ENCODE data around the gene DUSP2.

Gene DUSP2

DNA sequence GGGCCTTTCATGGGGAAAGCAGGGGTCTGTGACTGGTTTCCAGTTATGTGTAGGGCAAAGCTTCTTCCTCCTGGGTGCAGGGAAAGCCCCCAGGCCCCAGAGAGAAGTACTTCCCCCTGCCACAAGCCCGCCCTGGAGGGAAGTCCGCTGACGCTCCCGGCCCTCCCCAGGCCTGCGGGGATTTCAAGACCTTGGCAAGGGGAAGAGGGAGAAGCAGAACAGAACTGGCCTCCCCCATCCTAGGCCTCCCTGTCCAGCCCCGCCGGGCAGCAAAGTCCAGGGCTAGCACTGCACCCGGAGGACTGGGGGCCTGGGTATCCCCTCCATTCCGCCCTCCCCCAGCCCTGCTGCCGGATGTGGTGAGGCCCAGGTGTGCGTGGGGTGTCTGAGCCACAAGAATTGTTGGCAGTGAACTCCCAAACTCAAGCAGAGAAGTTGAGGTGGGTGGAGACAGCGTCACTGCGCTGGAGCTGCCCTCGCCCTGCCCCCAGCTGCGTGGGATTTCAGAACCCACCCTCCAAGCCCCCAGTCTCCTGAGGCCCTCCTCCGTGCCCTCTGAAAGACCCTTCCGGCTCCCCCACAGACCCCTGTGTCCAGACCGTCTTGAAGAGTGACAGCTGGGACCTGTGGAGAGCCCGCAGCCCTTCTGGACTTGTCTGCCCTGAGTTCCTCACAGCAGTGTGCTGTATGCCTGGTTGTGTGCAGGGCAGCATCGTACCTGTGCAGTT lies 1.1 kb upstream of the DUSP2 start:
- peaks cover 9% of the 10 kb centered on the region for H3F3A ChIP-seq (ENCODE audit: insufficient read depth, low read length)
- peaks cover 18% of the 10 kb centered on the region for H3K4me1 ChIP-seq (ENCODE audit: low read length)
- H3K36me3 ChIP-seq (replicated peaks; ENCODE audit: insufficient read depth, low read length) = no peaks in the 10 kb centered on the region
- peak overlapping the region; percentile 76; the same call in 1 of the 2 replicates for H3K27ac ChIP-seq (ENCODE audit: low read length)
- no peaks in the 10 kb centered on the region for H4K20me1 ChIP-seq (ENCODE audit: insufficient read depth, low read length)
- DNase-seq = peak; percentile 80
- no peaks in the 10 kb centered on the region for H3K9me3 ChIP-seq (replicated peaks; ENCODE audit: insufficient read depth, low read length)
- no peaks in the 10 kb centered on the region for H3K9me2 ChIP-seq (replicated peaks; ENCODE audit: insufficient read depth, low read length)
- peak overlapping the region; percentile 73 for H2AFZ ChIP-seq (ENCODE audit: low read length)
- no peaks in the 10 kb centered on the region for H3K27me3 ChIP-seq (replicated peaks; ENCODE audit: insufficient read depth, low read length)
- H3K4me2 ChIP-seq (ENCODE audit: low read depth, low read length) = peak overlapping the region; percentile 88
- TF ChIP-seq EZH2 (optimal IDR thresholded peaks at IDR 0.05; ENCODE audit: low read depth, low read length) = no peak
- TF ChIP-seq, protein P1, sequence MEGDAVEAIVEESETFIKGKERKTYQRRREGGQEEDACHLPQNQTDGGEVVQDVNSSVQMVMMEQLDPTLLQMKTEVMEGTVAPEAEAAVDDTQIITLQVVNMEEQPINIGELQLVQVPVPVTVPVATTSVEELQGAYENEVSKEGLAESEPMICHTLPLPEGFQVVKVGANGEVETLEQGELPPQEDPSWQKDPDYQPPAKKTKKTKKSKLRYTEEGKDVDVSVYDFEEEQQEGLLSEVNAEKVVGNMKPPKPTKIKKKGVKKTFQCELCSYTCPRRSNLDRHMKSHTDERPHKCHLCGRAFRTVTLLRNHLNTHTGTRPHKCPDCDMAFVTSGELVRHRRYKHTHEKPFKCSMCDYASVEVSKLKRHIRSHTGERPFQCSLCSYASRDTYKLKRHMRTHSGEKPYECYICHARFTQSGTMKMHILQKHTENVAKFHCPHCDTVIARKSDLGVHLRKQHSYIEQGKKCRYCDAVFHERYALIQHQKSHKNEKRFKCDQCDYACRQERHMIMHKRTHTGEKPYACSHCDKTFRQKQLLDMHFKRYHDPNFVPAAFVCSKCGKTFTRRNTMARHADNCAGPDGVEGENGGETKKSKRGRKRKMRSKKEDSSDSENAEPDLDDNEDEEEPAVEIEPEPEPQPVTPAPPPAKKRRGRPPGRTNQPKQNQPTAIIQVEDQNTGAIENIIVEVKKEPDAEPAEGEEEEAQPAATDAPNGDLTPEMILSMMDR (IDR thresholded peaks at IDR 0.05; ENCODE audit: low read length) = no peak
- TF ChIP-seq EZH2phosphoT487 (IDR thresholded peaks at IDR 0.05; ENCODE audit: low read length) = no peak
- peak overlapping the region; percentile 53; the same call in 1 of the 2 replicates for H3K9ac ChIP-seq (ENCODE audit: low read length)
- peaks cover 13% of the 10 kb centered on the region for H3K79me2 ChIP-seq (ENCODE audit: low read length)
- H3K4me3 ChIP-seq (ENCODE audit: low read length) = peak overlapping the region; percentile 73

DNA sequence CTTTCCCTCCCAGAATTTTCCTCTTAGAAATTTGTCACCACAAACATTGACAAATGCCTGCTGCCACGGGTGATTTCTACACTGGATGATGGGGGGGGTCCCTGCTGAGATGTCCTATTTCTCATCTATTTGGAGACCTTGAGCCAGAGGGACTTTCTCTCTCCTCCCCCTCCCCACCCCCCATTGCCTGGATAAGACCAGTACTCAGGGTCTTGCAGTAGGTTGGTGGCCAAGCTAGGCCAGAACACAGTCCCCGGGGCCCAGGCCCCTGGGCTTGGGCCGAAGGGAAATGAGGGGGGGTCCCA lies 560 bp upstream of the DUSP2 start:
- TF ChIP-seq EZH2phosphoT487 (IDR thresholded peaks at IDR 0.05; ENCODE audit: low read length) (no peak), EZH2 (optimal IDR thresholded peaks at IDR 0.05; ENCODE audit: low read depth, low read length) (no peak)
- TF ChIP-seq, protein P1 (IDR thresholded peaks at IDR 0.05; ENCODE audit: low read length) = no peak
- H3K9ac ChIP-seq (ENCODE audit: low read length) = peak overlapping the region; percentile 53
- H3K36me3 ChIP-seq (replicated peaks; ENCODE audit: insufficient read depth, low read length) = no peaks in the 10 kb centered on the region
- H3K4me1 ChIP-seq (ENCODE audit: low read length) = peaks cover 18% of the 10 kb centered on the region
- H4K20me1 ChIP-seq (ENCODE audit: insufficient read depth, low read length) = no peaks in the 10 kb centered on the region
- H3K9me3 ChIP-seq (replicated peaks; ENCODE audit: insufficient read depth, low read length) = no peaks in the 10 kb centered on the region
- peak overlapping the region; percentile 88 for H3K4me2 ChIP-seq (ENCODE audit: low read depth, low read length)
- DNase-seq = no peak
- peak overlapping the region; percentile 76; the same call in 1 of the 2 replicates for H3K27ac ChIP-seq (ENCODE audit: low read length)
- H3K79me2 ChIP-seq (ENCODE audit: low read length) = peaks cover 13% of the 10 kb centered on the region
- H3F3A ChIP-seq (ENCODE audit: insufficient read depth, low read length) = peaks cover 9% of the 10 kb centered on the region
- H2AFZ ChIP-seq (ENCODE audit: low read length) = peak overlapping the region; percentile 73
- no peaks in the 10 kb centered on the region for H3K9me2 ChIP-seq (replicated peaks; ENCODE audit: insufficient read depth, low read length)
- H3K4me3 ChIP-seq (ENCODE audit: low read length) = peak overlapping the region; percentile 73
- H3K27me3 ChIP-seq (replicated peaks; ENCODE audit: insufficient read depth, low read length) = no peaks in the 10 kb centered on the region

DNA sequence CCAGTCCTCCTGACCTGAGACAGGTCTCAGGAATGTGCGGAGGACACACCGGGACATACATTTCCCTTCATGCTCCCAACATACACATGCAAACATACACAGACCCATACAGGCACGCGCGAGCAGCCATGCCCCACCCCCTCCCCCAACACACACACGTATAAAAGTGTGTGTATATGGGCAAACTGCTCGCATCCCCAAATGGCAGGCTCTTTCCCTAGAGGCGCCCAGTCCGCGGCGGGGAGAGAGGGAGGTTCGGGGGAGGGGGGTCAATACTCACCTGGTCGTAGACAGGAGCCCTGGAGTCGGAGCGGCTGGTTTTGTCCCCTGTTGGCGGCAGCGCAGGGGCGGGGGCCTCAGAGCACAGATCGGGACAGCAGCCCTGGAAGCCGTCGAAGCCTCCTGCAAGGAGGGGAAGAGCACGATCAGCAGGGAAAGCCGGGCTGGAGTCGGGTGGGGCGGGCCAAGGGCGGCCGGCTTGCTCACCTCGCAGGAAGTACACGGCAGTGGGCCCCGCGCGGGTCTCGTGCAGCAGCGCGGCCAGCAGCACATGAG lies 682 bp downstream of the DUSP2 start:
- Histone ChIP-seq H3K4me1 (ENCODE audit: low read length) (peaks cover 18% of the 10 kb centered on the region), H2AFZ (ENCODE audit: low read length) (peak overlapping the region; percentile 75), H4K20me1 (ENCODE audit: insufficient read depth, low read length) (no peaks in the 10 kb centered on the region), H3K9ac (ENCODE audit: low read length) (peak overlapping the region; percentile 72), H3K4me3 (ENCODE audit: low read length) (peak overlapping the region; percentile 73), H3K9me2 (replicated peaks; ENCODE audit: insufficient read depth, low read length) (no peaks in the 10 kb centered on the region), H3K27me3 (replicated peaks; ENCODE audit: insufficient read depth, low read length) (no peaks in the 10 kb centered on the region), H3K27ac (ENCODE audit: low read length) (no peak overlapping the region), H3K9me3 (replicated peaks; ENCODE audit: insufficient read depth, low read length) (no peaks in the 10 kb centered on the region), H3K4me2 (ENCODE audit: low read depth, low read length) (peak overlapping the region; percentile 91), H3K79me2 (ENCODE audit: low read length) (peaks cover 13% of the 10 kb centered on the region), H3F3A (ENCODE audit: insufficient read depth, low read length) (peaks cover 9% of the 10 kb centered on the region), H3K36me3 (replicated peaks; ENCODE audit: insufficient read depth, low read length) (no peaks in the 10 kb centered on the region)
- TF ChIP-seq EZH2phosphoT487 (IDR thresholded peaks at IDR 0.05; ENCODE audit: low read length) (no peak), EZH2 (optimal IDR thresholded peaks at IDR 0.05; ENCODE audit: low read depth, low read length) (no peak)
- TF ChIP-seq, protein P1 (IDR thresholded peaks at IDR 0.05; ENCODE audit: low read length) = no peak
- peak; percentile 9 for DNase-seq
